Skeletal muscle satellite cell (primary cell): ENCODE measurements around the gene PISD.
"Not testable (repeated sequence)": the region's sequence is repeated elsewhere in the genome, so short reads cannot be mapped to it uniquely, and the experiment has no call there.

ENCODE experiments used
- H3K27me3 ChIP-seq: 2 replicates; pipeline ENCODE4 v1.7.0; 2013; ENCODE audit warnings: low read length; ENCODE audit not compliant: control insufficient read depth, insufficient read depth
- H3K36me3 ChIP-seq: 2 replicates; pipeline ENCODE4 v1.7.0; 2013; ENCODE audit warnings: mild to moderate bottlenecking, control low read depth, low read length; ENCODE audit not compliant: insufficient read depth
- H3K4me1 ChIP-seq: 2 replicates; pipeline ENCODE4 v1.7.0; 2013; ENCODE audit warnings: low read length; ENCODE audit not compliant: control insufficient read depth, insufficient read depth
- H3K4me2 ChIP-seq: 2 replicates; pipeline ENCODE4 v1.7.0; 2013; ENCODE audit warnings: mild to moderate bottlenecking, low read length
- H3K4me3 ChIP-seq: 2 replicates; pipeline ENCODE4 v1.7.0; 2013; ENCODE audit warnings: low read length
- H3K9ac ChIP-seq: 2 replicates; pipeline ENCODE4 v1.7.0; 2013; ENCODE audit warnings: mild to moderate bottlenecking, low read depth, low read length, moderate library complexity
- H3K9me3 ChIP-seq: replicated peaks from 2 replicates; pipeline ENCODE4 v1.7.0; 2013; ENCODE audit warnings: mild to moderate bottlenecking, control low read depth, low read length

Gene PISD

DNA sequence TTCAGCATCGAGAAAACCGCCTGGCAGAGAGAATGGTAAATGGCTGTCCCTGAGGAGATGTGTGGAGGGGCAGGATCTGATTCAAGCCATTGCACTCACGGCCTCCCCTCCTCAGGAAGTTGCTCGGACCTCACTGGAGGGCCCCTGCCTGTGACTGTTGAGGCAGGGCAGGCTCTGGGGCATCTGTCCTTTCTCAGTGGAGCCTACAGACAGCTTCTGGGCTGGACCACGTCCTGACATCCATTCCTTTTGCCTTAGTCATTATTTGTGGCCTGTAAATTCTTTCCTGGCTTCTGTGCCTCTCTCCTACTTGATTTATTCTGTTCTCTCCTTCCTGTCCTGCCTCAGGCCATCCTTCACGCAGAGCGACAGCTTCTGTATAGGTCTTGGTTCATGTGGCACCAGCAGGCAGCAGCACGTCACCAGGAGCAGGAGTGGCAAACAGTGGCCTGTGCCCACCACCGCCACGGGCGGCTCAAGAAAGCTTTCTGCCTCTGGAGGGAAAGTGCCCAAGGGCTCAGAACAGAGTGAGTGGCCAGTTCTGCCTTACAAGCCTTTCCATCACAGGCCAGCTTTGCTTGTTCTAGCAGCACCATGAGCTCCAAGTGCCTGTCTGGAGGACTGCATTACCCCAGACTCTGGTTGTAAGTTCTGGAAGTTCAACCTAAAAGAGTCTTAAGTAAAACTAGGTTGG is 59.6 kb downstream of the PISD start:
- H3K4me1 ChIP-seq: peaks cover 12% of the 10 kb centered on the region
- H3K27me3 ChIP-seq: no peaks in the 10 kb centered on the region
- H3K4me2 ChIP-seq: no peak overlapping the region
- no peak overlapping the region for H3K4me3 ChIP-seq
- no peaks in the 10 kb centered on the region for H3K9me3 ChIP-seq
- no peak overlapping the region for H3K9ac ChIP-seq
- peaks cover 11% of the 10 kb centered on the region for H3K36me3 ChIP-seq

DNA sequence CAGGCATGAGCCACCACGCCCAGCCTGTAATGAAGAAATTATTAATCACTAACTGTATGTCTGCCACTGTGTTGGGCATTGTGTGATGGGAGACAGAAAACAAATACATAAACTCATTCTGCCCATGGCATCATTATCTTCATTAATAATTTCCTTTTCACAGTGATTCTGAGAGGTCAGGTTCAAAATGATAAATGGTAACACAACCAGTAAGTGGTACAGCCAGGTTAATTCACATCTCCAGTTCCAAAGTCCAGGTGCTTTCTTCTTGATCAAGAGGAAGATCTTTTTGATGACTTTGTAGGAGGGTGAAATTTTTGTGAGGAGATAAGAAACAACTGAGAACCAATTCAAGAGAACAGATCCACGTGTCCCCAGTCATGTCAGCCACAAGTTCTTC is 66.7 kb downstream of the PISD start:
- Histone ChIP-seq H3K4me2 (no peak overlapping the region), H3K36me3 (peaks cover 3% of the 10 kb centered on the region), H3K4me3 (no peak overlapping the region), H3K4me1 (no peaks in the 10 kb centered on the region), H3K9me3 (no peaks in the 10 kb centered on the region), H3K27me3 (no peaks in the 10 kb centered on the region), H3K9ac (no peak overlapping the region)

DNA sequence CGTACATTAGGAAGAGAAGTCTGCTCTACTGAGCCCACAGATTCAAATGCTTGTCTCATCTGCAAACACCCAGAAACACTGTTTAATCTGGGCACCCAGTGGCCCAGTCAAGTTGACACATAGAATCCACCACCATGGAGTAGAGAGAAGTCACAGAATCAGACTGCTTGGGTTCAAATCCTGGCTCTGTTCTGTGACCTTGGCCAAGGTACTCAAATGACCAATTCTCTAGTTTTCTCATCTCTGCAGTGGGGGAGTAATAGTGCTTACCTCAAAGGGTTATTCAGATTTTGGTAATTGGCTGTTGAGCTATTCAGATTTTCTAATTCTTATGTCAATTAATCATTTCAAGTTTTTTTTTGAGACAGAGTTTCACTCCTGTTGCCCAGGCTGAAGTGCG is 71.9 kb downstream of the PISD start:
- H3K4me2 ChIP-seq, H3K27me3 ChIP-seq, H3K9ac ChIP-seq, H3K4me3 ChIP-seq, H3K9me3 ChIP-seq: not testable (repeated sequence)
- Histone ChIP-seq H3K4me1 (peaks cover 27% of the 10 kb centered on the region), H3K36me3 (peaks cover 16% of the 10 kb centered on the region)

DNA sequence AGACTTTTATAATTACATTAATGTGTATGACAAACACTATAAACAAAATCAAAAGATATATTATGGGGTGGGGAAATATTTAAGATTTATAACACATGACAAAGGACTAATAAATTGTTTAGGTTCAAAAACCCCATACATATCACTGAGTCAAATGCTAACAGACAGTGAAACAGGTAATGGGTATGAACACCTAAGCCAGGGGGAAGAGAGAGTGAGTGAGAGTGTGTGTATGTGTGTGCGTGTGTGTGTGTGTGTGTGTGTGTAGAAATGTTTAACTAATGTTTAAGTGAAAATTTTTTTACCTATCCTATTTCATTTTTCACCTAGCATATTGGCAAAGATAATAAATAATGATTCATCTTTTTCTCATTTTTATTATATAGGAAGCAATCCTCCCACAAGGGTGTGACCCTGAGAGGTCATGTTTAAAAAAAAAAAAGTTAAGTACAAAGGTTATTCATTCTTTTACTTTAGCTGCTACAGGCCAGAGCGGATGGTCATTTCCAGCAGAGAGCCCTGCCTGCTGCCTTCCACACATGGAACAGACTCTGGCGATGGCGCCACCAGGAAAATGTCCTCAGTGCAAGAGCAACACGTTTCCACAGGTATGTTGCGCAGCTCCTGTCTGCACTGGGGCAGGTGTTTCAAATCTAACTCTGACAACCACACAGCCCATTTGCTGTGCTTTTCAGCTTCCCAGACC is 72.9 kb downstream of the PISD start:
- H3K27me3 ChIP-seq: no peaks in the 10 kb centered on the region
- H3K4me1 ChIP-seq: peaks cover 38% of the 10 kb centered on the region
- peaks cover 16% of the 10 kb centered on the region for H3K36me3 ChIP-seq
- H3K9ac ChIP-seq: no peak overlapping the region
- no peak overlapping the region for H3K4me3 ChIP-seq
- no peak overlapping the region for H3K4me2 ChIP-seq
- H3K9me3 ChIP-seq: no peaks in the 10 kb centered on the region

DNA sequence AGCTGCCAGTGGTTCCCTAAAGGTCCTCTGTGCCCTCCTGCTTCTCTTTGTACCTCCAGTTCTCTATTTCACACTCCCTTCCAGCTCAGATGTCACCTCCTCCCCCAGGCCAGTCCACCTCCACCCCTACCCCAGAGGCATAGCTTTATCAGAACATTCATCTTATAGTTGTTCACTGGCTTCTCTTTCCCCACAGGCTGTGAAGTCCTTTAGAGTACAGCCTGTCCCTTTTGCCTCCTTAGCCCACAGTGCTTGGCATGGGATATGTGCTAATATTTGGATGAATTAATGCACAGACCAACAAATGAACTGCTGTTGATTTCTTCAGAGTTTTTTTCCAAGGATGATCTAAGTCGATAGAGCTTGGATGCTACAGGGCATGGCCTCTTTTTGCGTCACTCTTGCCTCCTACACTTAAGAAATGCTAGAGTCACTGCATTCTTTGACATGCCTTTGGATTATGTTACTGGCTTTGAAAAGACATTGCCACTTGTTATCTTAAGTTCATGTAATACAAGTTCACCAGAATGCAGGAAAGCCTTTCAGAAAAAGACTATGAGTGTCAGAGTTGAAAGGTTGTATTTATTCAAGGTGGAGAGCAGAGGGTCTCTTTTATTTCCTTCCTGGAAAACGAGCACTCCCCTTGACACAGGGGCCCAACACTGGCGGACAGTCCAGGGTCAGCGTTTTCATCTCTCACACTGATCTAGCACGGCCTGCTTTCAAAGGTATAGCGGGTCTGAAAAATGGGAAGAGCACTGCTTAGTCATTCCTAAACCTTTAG is 75.7 kb downstream of the PISD start:
- Histone ChIP-seq H3K4me1 (peaks cover 45% of the 10 kb centered on the region), H3K9ac (peak overlapping the region; percentile 65), H3K4me2 (peak overlapping the region; percentile 47), H3K9me3 (no peaks in the 10 kb centered on the region), H3K36me3 (peaks cover 16% of the 10 kb centered on the region), H3K27me3 (no peaks in the 10 kb centered on the region), H3K4me3 (no peak overlapping the region)

DNA sequence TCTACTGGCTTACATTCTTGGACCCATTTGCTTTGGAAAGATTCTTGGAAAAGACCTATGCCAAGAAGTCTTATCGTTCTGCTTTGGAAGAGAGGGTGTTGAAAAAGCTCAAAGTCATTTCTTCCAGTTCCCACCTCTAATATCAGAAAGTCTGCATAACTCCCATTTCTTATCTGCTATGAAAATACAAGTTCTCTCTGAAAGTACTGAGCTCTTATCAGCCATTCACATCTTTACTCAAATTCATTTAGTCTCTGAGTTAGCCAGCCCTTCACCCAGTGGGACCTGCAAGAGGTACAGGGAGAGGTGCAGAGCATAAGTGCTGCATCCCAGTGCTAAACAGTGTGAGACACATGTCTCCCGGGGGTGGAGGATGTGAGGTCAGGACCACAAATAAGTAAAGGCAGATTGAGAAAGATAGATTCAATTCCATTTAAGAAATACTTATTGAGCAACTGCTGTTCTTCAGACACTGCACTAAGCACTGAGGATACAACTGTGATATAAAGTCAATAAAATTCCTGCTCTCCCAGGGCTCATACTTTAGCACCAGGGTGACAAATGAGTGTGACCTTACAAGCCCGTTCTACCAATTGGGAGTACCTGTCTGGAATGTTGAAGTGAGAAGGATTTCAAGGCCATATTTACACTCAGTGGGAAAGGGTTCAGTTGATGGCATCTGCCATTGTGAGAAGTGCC is 76.7 kb downstream of the PISD start:
- peaks cover 45% of the 10 kb centered on the region for H3K4me1 ChIP-seq
- H3K9me3 ChIP-seq: no peaks in the 10 kb centered on the region
- peak overlapping the region; percentile 64 for H3K4me2 ChIP-seq
- H3K9ac ChIP-seq: peak overlapping the region; percentile 68
- no peaks in the 10 kb centered on the region for H3K27me3 ChIP-seq
- peaks cover 16% of the 10 kb centered on the region for H3K36me3 ChIP-seq
- H3K4me3 ChIP-seq: peak overlapping the region; percentile 11

DNA sequence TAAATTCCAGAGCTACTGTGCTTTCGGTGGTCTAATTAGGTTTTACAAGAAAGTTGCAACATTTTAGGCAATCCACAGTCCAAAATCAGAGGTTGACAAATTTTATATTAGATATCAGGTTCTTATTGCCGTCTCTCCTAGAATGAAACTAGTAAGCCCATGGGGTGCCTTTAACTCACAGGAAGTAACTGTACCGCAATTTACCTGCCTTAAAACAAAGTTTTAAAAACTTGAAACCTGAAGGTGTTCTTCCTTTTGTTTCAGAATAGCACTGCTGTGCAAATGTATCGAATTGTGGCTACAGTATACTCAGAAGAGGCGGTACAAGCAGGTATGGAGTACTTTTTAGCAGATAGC is 77.2 kb downstream of the PISD start:
- Histone ChIP-seq H3K4me2 (peak overlapping the region; percentile 64), H3K9ac (peak overlapping the region; percentile 68), H3K4me1 (peaks cover 49% of the 10 kb centered on the region), H3K9me3 (no peaks in the 10 kb centered on the region), H3K4me3 (no peak overlapping the region), H3K27me3 (no peaks in the 10 kb centered on the region), H3K36me3 (peaks cover 16% of the 10 kb centered on the region)

DNA sequence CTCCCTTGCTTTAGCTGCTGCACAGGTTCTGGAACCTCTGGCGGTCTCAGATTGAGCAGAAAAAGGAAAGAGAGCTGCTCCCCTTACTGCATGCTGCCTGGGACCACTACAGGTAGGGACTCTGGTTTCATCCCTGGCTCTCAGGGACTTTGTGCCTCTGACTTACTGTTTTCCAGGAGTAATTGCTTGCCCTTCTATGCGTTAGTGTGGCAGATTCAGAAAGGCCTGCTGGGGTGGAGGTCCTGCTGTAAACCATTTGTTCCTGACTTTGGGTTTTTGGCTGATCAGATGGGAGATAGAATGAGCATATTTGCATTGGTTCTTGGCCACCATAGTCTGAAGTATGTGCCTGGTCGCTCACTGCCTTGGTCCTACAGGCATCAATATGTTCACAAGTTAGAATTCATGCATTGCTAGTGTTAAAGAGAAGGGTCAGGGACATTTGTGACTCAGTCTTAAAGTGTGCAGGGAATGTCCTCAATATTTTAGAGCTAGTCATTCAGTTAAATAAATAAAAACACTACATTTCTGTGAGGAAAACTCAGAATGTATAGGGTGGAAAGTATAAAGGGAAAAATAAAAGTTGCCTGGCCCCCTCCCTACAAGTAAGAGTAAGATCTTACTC is 78.0 kb downstream of the PISD start:
- H3K4me2 ChIP-seq: peak overlapping the region; percentile 64
- H3K4me3 ChIP-seq: peak overlapping the region; percentile 32
- H3K36me3 ChIP-seq: peaks cover 10% of the 10 kb centered on the region
- peak overlapping the region; percentile 68 for H3K9ac ChIP-seq
- peaks cover 47% of the 10 kb centered on the region for H3K4me1 ChIP-seq
- no peaks in the 10 kb centered on the region for H3K27me3 ChIP-seq
- H3K9me3 ChIP-seq: no peaks in the 10 kb centered on the region

DNA sequence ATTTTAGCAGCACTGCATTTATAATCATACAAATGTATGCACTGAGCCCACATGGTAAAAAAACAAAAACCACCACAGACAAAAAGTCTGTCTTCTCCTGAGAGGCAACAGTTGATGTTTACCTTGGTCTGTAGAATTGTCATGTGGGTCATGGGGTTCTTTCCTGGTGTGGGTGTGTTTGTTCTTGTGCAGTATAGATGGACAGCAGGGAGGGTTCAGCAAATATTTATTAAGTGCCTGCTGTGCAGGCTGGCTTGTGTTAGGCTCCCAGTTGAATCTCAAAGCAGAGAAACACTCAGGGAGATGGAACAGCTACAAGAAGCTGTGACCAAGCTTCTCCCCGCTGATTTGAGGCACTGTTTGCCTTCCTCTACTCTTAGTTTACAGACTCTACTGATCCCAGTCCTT is 82.2 kb downstream of the PISD start:
- no peak overlapping the region for H3K9ac ChIP-seq
- H3K4me2 ChIP-seq: no peak overlapping the region
- H3K4me1 ChIP-seq: peaks cover 22% of the 10 kb centered on the region
- no peaks in the 10 kb centered on the region for H3K9me3 ChIP-seq
- peaks cover 10% of the 10 kb centered on the region for H3K36me3 ChIP-seq
- no peak overlapping the region for H3K4me3 ChIP-seq
- H3K27me3 ChIP-seq: no peaks in the 10 kb centered on the region

DNA sequence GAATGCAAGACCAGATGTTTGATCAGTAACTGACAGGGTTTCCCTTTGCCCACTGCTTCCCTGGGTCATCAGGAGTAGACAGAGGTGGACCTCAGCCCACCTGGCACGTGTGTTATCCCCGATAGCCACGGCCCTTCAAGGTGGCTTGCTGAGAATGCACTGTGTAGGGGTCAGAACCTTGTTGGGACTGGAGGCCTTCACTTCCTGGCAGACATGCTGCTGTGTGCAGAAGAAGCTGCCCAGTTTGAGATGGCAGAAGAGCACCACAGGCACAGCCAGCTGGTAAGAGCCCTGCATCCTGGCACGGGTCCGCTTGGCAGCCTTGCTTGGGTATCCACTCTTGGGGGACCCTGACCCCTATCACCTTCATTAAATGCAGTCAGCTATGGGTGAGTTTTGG is 83.8 kb downstream of the PISD start:
- no peak overlapping the region for H3K4me3 ChIP-seq
- H3K9me3 ChIP-seq: no peaks in the 10 kb centered on the region
- H3K9ac ChIP-seq: no peak overlapping the region
- no peaks in the 10 kb centered on the region for H3K27me3 ChIP-seq
- H3K4me2 ChIP-seq: no peak overlapping the region
- H3K36me3 ChIP-seq: peaks cover 10% of the 10 kb centered on the region
- peaks cover 7% of the 10 kb centered on the region for H3K4me1 ChIP-seq

DNA sequence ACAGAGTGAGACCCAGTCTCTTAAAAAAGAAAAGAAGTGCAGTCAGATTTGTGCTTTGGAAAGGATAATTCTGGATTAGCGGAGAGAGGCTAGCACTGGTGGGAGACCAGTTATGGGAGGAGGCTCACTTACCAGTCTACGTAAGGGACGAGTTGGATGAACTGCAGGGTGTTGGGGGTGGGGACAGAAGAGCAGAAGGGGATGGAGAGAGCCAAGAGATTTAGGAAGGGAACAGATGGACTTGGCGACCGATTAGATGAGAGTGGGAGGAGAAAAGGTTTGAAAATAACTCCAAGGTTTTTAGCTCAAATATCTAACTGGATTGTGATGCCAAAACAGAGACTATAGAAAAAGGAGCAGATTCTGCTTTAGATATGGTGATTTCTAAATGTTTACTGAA is 84.3 kb downstream of the PISD start:
- Histone ChIP-seq H3K4me1 (peaks cover 7% of the 10 kb centered on the region), H3K4me3 (no peak overlapping the region), H3K4me2 (no peak overlapping the region), H3K9ac (no peak overlapping the region), H3K9me3 (no peaks in the 10 kb centered on the region), H3K27me3 (no peaks in the 10 kb centered on the region), H3K36me3 (peaks cover 10% of the 10 kb centered on the region)
